Psoas muscle (tissue), 8 donors: Measurements from ENCODE around the gene SLC16A9. TPM values are rescaled to one million over a fixed set of nuclear protein-coding genes. Genes with fewer than 3 reads are reported as not detected.
"Not testable (repeated sequence)": the region's sequence is repeated elsewhere in the genome, so short reads cannot be mapped to it uniquely, and the experiment has no call there.

ENCODE experiments used
- ATAC-seq, 4 donors: fragments of 200-7000 bp; cut with Tn5 transposase; one replicate each; pipeline ENCODE4 v1.9.1; 2020; ENCODE audit warnings: moderate library complexity in 3 of 4, mild to moderate bottlenecking in 2 of 4
- DNase-seq, 2 donors: peaks; one replicate each; pipeline ENCODE4 v3.0.0-alpha.2; 2020
- H3K27ac ChIP-seq: fragments of 200-600 bp; one replicate; pipeline ENCODE4 v1.8.0; 2022
- H3K27me3 ChIP-seq, 3 donors: fragments of 200-600 bp in 1 of 3; one replicate each; pipeline versions ENCODE4 v1.6.1 to v1.8.0; 2013 to 2022; ENCODE audit warnings: low read length in 2 of 3, mild to moderate bottlenecking in 2 of 3, moderate library complexity in 1 of 3; ENCODE audit not compliant: insufficient read depth in 3 of 3
- H3K36me3 ChIP-seq, 2 donors: fragments of 200-600 bp in 1 of 2; one replicate each; pipeline versions ENCODE4 v1.6.1 to v1.8.0; 2013 to 2022; ENCODE audit warnings: low read depth in 1 of 2, mild to moderate bottlenecking in 1 of 2, moderate library complexity in 1 of 2; ENCODE audit not compliant: insufficient read depth in 1 of 2
- H3K4me1 ChIP-seq: fragments of 200-600 bp; one replicate; pipeline ENCODE4 v1.8.0; 2022
- H3K4me3 ChIP-seq: fragments of 200-600 bp; one replicate; pipeline ENCODE4 v1.8.0; 2022; ENCODE audit warnings: mild to moderate bottlenecking
- H3K9me3 ChIP-seq: fragments of 200-600 bp; one replicate; pipeline ENCODE4 v1.8.0; 2022
- WGBS, 3 donors: extraction: QIAGEN DNeasy Blood & Tissue Kit; methylation state at CpG; one replicate each; pipeline versions ENCODE4 v1.1.6 to v1.1.7; 2013; 5-methylcytosine and 5-hydroxymethylcytosine counted together
- intact Hi-C, 2 donors: fragments of 100-400 bp; cut with DNase I; formaldehyde crosslinking; loops; one replicate each; pipeline versions ENCODE4 v1.11.0 to v1.14.2; 2022
- polyA plus RNA-seq, 3 donors: library from polyadenylated mRNA; stranded (reverse); fragments of 200-250 nt; gene quantifications; one replicate each; pipeline ENCODE4 v1.2.3, GENCODE V29; 2013
- total RNA-seq, 4 donors: library from RNA; stranded (reverse); fragmentation: NEBNext Ultra II Directional in 2 of 4; extraction: Animal tissue kit (Norgen Biotek cat#: 25700) in 2 of 4; gene quantifications; one replicate each; pipeline versions ENCODE4 v1.2.1 to v1.2.4, GENCODE V29; 2021 to 2023
- TF ChIP-seq, protein P1 (sequence below): fragments of 200-600 bp; IDR thresholded peaks from one replicate; pipeline ENCODE4 v1.8.0; 2022; ENCODE audit warnings: antibody characterized with exemption
- donor health status: healthy with polysubstance abuse.
- donor health status: DM: no; HTN: no; CAD: no; lungs with moderate emphysema.
- donor health status: Bipolar disorder and iron deficiency.
- donor health status: healthy.
- donor health status: DM: yes; HTN: yes; CAD: no.
- donor health status: DM: no; HTN: no; CAD: no.
- donor health status: DM: no; HTN: no; CAD: no.
- donor health status: DM: yes; HTN: yes; CAD: no.

Gene SLC16A9
- total and polyA plus RNA-seq, 7 donors: 0.01 to 3.1 (median 0.84) TPM

GRCh38 chr10:59648711-59649201 is 60.9 kb downstream of the SLC16A9 start:
- Histone ChIP-seq H3K4me1 (peaks cover 22% of the 10 kb centered on the region), H3K27me3 (no peaks in the 10 kb centered on the region), H3K4me3 (no peak overlapping the region), H3K9me3 (peaks cover 8% of the 10 kb centered on the region), H3K27ac (no peak overlapping the region), H3K36me3 (no peaks in the 10 kb centered on the region)
- DNase-seq (no peak), ATAC-seq (peak in 1 of 4 donors; percentile 43)
- intact Hi-C loops: no loop called here
- TF ChIP-seq, protein P1, sequence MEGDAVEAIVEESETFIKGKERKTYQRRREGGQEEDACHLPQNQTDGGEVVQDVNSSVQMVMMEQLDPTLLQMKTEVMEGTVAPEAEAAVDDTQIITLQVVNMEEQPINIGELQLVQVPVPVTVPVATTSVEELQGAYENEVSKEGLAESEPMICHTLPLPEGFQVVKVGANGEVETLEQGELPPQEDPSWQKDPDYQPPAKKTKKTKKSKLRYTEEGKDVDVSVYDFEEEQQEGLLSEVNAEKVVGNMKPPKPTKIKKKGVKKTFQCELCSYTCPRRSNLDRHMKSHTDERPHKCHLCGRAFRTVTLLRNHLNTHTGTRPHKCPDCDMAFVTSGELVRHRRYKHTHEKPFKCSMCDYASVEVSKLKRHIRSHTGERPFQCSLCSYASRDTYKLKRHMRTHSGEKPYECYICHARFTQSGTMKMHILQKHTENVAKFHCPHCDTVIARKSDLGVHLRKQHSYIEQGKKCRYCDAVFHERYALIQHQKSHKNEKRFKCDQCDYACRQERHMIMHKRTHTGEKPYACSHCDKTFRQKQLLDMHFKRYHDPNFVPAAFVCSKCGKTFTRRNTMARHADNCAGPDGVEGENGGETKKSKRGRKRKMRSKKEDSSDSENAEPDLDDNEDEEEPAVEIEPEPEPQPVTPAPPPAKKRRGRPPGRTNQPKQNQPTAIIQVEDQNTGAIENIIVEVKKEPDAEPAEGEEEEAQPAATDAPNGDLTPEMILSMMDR: no peak
- WGBS, 3 donors: 27 to 43% (median 33%) methylated on average over 7 of the region's 7 CpGs

DNA sequence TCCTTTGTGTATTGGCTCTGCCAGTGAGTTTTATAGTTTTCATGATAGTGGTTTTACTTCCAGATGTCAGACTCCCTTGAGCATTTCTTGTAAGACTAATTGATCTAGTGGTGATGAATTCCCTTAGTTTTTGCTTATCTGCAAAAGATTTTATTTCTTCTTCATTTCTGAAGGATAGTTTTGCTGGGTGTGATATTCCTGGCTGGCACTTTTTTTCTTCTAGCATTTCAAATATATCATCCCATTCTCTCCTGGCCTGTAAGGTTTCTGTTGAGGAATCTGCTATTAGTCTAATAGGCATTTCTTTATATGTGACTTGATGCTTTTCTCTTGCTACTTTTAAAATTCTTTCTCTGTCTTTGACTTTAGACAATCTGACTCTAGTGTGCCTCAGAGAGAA is 64.8 kb downstream of the SLC16A9 start:
- TF ChIP-seq, protein P1: no peak
- Histone ChIP-seq H3K4me1 (peaks cover 15% of the 10 kb centered on the region), H3K27me3 (no peaks in the 10 kb centered on the region), H3K4me3 (no peak overlapping the region), H3K36me3 (no peaks in the 10 kb centered on the region), H3K9me3 (peaks cover 8% of the 10 kb centered on the region), H3K27ac (no peak overlapping the region)
- DNase-seq (no peak), ATAC-seq (no peak)
- intact Hi-C loops: no loop called here

- H3K27me3 ChIP-seq, intact Hi-C loops, H3K27ac ChIP-seq, H3K9me3 ChIP-seq, H3K36me3 ChIP-seq, ATAC-seq, DNase-seq, H3K4me3 ChIP-seq, H3K4me1 ChIP-seq: not testable (repeated sequence)
These were observed 68.0 kb downstream of the SLC16A9 start for GRCh38 chr10:59641688-59642087.

DNA sequence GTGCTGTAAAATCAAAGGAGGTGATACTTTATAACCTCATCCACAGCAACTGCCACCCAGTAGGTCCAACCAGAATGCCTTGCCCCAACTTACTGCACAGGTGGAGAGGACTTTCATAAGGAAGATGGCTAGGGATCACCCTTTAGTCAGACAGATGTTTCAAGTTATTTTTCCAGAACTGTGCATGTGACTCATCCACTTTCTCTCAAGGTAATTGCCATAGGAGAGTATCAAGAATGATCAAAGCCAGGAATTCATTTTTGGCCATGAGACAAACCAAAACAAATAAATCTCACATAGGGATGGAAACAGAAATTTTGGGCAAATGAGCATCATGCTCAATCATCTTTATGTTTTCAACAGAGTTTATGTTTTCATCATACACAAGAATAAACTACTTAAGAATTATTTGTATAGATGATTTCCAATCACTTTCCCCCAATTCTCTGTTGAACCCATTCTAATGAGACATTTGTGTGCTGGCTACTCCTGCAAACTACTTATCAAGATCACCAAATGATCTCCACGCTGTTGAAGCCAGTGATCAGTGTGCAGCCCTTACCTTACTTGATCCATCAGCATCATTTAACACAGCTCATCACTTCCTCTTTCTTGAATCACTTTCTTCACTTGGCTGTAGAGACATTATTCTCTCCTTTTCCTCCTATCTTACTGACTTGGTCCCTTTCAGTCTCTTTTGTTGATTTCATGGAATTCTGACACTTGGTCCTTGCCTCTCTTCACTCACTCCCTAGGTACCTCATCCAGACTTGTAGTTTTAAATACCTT is 74.0 kb downstream of the SLC16A9 start:
- no peaks in the 10 kb centered on the region for H3K9me3 ChIP-seq

GRCh38 chr10:59634102-59634501 is 75.5 kb downstream of the SLC16A9 start:
- TF ChIP-seq, protein P1: no peak
- Histone ChIP-seq H3K9me3 (no peaks in the 10 kb centered on the region), H3K27me3 (no peaks in the 10 kb centered on the region), H3K27ac (no peak overlapping the region), H3K4me3 (no peak overlapping the region), H3K36me3 (no peaks in the 10 kb centered on the region), H3K4me1 (peaks cover 10% of the 10 kb centered on the region)
- DNase-seq (no peak), ATAC-seq (no peak)
- intact Hi-C loops: no loop called here
- 78 to 83% (median 81%) methylated on average over 2 of the region's 2 CpGs for WGBS, 3 donors

More for the DNA sequence above, 74.0 kb downstream of the SLC16A9 start:
- no peak for DNase-seq
- intact Hi-C loops: no loop called here
- Histone ChIP-seq H3K4me3 (no peak overlapping the region), H3K36me3 (no peaks in the 10 kb centered on the region), H3K27me3 (no peaks in the 10 kb centered on the region), H3K27ac (no peak overlapping the region), H3K4me1 (peaks cover 10% of the 10 kb centered on the region)
- TF ChIP-seq, protein P1: no peak
- WGBS, 3 donors: 81 to 97% (median 87%) methylated on average over 1 of the region's 1 CpG
- no peak for ATAC-seq
